ENCODE measurements around the gene TEX11.
"Not testable (repeated sequence)": the region's sequence is repeated elsewhere in the genome, so short reads cannot be mapped to it uniquely, and the experiment has no call there.

TEX11 gene
- 0 reads per million in 2 donors for total RNA-seq

DNA sequence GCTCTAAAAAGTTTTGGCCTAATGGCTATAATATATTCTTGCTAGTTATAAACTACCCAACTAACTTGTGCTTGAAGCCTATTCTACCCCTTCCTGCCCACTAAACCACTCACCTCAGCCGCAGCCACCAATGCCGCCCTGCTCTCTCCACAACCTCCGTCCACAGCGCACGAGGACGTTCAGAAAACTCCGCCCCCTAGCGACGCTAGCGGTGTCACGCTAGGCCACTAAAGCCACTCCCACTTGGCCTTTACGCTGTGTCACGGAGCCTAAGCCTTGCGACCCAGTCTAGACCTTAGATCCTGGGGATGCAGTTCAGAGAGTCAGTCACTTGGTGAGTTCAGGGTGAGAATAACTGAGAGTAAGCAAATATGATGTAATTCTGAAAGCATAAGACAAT lies at the start of gene TEX11:
TEX11 (minus strand) TSS at position 171 of the 400 bp plus-strand sequence. CDS start 922 bp downstream, outside the sequence.
- no peak for DNase-seq

DNA sequence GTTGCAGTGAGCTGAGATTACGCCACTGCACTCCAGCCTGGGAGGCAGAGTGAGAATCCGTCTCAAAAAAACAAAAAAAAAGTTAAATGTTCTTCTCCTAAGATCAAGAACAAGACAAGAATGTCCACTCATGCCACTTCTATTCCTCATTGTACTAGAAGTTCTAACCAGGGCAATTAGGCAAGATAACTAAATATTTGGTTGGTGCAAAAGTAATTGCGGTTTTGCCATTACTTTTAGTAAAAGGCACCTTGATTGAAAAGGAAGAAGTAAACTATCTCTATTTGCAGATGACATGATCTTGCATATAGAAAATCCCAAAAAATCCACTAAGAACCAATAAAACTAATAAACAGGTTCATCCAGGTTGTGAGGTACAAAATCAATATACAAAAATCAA lies 46.4 kb upstream of the TEX11 start:
- DNase-seq, result no peak

DNA sequence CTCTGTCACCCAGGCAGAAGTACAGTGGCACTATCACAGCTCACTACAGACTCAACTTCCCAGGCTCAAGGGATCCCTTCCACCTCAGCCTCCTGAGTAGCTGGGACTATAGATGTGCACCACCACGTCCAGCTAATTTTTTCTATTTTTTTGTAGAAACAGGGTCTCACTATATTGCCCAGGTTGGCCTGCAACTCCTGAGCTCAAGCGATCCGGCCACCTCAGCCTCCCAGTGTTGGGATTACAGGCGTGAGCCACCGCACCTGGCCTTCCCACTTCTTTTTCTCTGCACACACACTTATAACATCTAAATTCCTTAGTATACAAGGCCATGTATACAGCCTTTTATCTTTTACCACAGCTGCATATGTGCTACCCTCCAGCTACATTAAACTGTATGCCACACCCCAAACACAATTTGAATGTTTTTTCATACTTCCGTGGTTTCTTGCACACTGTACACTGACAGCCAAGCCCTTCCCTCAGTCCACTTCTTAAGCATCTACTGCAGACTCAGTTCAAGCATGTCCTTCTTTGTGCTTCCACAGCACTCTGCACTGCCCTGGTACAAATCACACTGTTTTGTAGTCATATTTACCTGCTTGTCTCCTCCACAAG lies 15.9 kb upstream of the TEX11 start:
- no peak for DNase-seq

DNA sequence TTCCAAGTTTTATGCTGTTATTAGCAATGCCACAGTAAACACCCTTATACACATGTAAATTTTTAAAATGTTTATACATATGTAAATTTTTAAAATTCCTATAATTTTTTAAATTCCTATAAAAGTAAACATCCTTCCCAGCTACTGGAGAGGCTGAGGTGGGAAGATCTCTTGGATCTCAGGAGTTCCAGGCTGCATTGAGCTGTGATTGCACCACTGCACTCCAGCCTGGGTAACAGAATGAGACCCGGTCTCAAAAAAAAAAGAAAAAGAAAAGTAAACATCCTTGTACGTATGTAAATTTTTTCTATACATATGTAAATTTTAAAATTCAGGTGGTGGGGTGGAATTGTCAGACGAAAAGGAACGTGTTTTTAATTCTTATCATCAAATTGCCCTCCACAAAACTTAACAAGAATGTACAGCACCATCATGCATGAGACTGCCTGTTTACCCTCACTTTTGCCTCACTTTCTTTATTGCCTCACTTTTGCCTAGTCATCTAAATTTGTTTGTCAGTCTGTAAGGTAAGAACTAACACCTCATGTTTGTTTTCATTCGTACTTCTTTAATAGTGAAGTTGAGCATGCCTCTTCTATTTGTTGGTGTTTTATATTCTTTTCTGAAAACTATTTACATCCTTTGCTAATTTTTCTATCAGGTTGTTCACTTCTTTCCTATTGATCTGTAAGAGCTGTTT lies 14.4 kb upstream of the TEX11 start:
- DNase-seq, result no peak

DNA sequence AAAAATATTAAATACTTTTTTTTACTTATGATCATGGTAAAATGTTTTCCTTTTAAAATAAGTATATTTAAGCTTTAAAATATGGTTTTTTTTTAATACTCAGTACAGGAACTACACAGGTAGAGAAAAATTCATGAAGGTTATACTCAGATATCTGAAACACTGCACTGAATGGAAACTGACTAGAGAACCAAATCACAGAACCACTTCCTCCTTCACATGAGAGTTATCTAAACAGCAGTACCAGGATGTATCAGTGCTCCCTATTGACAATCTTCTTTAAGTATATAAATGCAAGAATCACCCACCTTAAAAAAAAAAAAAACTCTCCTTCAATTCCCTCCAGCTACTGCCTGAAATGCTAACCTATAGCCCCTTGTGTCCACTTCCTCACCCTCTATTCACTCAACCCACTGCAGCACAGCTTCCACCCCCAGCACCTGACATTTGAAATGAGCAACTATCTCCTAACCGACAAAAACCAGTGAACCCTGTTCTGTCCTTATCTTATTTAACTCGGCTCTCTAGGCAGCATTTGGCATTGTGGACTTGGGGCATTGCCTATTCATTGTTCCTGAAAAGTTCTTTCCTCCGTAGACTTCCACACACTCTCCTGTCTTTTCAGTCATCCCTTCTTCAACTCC lies 13.3 kb upstream of the TEX11 start:
- DNase-seq, result no peak

DNA sequence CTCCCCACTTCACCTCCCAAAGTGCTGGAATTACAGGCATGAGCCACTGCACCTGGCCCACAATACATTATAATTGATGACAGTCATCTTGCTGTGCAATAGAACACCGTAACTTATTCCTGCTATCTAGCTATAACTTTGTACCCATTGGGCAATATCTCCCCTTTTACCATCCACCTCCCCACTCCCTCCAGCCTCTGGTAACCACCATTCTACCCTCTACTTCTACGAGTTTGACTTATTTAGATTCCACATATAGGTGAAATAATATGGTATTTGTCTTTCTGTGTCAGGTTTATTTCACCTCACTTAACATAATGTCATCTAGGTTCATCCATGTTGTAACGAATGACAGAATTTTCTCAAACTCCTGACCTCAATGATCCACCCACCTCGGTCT lies 8.2 kb upstream of the TEX11 start:
- DNase-seq, result no peak

DNA sequence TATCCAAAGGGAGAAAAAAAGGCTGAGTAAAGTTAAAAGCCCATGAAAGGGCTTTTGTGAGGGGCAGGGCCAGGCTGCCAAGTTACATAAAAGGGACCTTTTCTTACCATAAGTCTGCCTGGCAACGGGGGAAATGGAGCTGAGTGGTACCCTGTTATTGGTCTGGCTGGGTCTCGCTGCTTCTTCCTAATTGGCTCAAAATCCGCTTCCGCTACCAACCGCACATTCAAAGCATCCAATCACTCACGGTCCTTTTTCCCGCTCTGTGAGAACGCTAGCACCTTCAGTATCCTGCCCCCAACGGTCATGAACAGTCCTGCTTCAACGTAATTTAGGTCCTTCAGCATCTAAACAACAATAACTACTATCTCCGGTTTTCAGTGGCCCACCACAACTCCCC lies 611 bp downstream of the TEX11 start:
- DNase-seq, result no peak

DNA sequence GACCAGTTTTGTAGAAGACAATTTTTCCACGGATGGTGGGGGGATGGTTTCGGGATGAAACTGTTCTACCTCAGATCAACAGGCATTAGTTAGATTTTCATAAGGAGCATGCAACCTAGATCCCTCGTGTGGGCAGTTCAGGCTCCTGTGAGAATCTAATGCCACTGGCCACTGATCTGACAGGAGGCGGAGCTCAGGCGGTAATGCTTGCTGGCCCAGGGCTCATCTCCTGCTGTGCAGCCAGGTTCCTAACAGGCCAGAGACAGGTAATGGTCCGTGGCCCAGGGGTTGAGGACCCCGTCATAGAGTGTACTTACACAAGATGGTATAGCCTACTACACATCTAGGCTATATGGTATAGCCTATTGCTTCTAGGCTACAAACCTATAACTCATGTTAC lies 7.0 kb downstream of the TEX11 start:
- no peak for DNase-seq

DNA sequence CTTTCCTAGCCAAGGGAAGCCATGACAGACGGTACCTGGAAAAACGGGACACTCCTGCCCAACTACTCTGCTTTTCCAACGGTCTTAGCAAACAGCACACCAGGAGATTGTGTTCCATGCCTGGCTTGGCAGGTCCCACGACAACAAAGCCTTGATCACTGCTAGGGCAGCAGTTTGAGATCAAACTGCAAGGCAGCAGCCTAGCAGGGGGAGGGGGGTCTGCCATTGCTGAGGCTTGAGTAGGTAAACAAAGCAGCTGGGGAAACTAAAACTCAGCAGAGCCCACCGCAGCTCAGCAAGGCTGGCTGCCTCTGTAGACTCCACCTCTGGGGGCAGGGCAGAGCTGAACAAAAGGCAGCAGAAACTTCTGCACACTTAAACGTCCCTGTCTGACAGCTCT lies 18.1 kb downstream of the TEX11 start:
- not testable (repeated sequence) for DNase-seq

DNA sequence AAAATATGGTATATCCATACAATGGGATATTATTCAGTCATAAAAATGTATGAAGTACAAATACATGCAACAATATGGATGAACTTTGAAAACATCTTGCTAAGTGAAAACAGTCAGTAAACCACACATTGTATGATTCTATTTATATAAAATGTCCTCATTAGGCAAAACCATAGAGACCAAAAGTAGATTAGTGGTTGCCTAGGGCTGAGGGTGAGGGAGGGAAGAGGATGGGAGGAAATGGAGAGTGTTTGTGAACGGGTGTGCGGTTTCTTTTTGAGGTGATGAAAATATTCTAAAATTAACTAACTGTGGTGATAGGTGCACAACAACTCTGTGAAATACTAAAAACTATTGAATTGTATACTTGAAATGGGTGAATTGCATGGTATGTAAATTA lies 29.6 kb downstream of the TEX11 start:
- no peak for DNase-seq

DNA sequence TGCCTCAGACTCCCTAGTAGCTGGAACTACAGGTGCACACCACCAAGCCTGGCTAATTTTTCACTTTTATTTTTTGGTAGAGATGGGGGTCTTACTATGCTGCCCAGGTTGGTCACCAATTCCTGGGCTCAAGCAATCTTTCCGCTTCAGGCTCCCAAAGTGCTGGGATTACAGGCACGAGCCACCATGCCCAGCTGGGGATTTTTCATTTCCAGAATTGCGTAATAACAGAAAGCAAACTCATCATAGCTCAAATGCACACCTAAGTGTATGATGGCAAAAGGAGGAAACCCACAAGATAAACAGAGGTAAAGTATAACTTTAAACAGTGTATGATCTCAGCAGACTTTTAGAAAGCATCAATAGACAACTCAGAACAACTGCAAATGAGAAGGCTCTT lies 56.2 kb downstream of the TEX11 start:
- no peak for DNase-seq

DNA sequence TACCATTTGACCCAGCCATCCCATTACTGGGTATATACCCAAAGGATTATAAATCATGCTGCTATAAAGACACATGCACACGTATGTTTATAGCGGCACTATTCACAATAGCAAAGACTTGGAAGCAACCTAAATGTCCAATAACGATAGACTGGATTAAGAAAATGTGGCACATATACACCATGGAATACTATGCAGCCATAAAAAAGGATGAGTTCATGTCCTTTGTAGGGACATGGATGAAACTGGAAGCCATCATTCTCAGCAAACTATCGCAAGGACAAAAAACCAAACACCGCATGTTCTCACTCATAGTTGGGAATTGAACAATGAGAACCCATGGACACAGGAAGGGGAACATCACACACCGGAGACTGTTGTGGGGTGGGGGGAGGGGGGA lies 64.4 kb downstream of the TEX11 start:
- not testable (repeated sequence) for DNase-seq

DNA sequence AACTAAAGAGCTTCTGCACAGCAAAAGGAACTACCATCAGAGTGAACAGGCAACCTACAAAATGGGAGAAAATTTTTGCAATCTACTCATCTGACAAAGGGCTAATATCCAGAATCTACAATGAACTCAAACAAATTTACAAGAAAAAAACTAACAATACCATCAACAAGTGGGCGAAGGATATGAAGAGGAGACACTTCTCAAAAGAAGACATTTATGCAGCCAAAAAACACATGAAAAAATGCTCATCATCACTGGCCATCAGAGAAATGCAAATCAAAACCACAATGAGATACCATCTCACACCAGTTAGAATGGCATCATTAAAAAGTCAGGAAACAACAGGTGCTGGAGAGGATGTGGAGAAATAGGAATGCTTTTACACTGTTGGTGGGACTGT lies 64.9 kb downstream of the TEX11 start:
- not testable (repeated sequence) for DNase-seq

DNA sequence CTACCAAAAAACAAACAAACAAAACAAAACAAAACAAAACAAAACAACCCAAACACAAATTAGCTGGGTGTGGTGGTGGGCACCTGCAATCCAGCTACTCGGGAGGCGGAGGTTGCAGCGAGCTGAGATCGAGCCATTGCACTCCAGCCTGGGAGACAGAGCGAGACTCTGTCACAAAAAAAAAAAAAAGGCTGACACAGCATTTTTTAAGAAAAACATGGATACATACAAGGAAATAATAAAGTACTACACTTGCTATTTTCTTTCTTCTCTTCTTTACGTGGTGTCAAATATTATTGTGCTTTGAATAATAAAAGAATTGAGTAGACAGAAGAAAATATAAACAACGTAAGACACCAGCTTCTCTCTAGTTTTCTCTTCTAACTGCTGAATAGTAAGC lies 73.9 kb downstream of the TEX11 start:
- no peak for DNase-seq

DNA sequence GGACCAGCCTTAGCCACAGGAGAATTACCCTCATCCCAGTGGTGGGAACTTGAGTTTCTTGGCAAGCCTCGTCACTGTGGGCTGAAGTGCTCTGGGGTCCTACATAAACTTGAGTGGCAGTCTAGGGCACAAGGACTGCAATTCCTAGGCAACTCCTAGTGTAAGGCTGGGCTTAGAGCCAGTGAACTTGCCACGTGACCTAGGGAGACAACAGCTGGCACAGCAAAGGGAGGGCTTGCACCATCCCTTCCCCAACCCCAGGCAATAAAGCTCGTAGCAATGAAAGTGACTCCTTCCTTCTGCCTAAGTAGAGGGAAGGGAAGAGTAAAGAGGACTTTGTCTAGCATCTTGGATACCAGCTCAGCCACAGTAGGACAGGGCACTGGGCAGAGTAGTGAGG lies 81.8 kb downstream of the TEX11 start:
- DNase-seq, result no peak

DNA sequence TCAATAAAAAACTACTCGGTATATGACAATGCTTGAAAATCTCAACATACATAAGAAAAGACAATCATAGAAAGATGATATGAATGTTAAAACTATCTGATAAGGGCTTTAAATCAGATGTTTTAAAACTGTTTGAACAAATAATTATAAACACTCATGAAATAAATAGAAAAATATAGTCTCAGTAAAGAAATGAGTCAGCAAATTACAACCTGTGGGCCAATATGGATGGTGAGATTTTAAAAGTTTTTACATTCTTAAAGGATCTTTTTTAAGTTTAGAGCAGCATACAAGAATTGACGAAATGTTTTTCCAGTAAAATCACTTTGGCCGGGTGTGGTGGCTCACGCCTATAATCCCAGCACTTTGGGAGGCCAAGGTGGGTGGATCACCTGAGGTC lies 83.1 kb downstream of the TEX11 start:
- DNase-seq, result no peak

DNA sequence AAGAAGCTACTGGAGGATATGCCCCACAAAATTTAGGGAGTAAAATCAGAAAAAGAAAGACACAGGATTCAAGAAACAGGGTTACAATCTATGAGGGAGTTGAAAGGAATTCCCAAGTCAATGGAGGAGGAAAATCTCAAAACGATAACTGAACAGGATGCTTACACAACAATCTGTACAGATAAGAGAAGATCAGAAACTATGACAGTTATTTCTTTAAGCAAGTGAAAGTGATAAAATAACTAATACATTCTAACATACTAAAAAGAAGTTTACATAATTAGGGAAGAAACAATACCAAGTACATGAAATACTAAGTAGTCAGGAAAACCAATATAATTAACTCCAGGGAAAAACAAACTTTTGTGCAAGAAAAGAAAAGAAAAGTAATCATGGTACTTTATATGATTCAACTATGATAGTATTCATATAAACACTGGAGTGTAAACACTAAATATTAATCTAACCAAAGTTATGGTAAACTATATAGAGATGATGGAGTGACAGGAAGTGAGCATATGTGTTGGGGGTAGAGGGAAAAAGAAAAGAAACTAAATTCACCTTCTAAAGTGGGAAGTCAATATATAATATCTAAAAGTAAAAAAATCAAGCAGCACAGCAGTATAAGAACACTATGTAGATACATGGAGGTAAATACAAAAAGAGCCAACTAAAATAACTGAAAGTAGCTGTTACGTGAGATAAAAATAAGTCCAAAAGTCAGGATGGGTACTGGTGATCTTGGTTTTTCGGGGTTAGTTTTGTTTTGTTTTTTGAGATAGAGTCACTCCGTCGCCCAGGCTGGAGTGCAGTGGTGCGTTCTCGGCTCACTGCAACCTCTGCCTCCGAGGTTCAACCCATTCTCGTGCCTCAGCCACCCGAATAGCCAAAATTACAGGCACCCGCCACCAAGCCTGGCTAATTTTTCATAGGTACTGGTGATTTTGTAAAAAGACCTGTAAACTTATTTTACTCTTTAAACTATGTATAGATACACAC lies 99.3 kb downstream of the TEX11 start:
- no peak for DNase-seq

DNA sequence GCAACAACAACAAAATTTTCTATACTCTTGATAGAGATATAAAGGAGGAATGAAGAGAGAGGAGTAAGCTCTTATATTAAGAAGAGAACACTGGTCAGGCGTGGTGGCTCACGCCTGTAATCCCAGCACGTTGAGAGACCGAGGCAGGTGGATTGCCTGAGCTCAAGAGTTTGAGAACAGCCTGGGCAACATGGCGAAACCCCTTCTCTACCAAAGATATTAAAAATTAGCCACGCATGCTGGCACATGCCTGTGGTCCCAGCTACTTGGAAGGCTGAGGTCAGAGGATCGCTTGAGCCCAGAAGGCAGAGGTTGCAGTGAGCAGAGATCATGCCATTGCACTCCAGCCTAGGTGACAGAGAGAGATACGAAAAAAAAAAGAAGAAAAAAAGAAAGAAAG lies 102.4 kb downstream of the TEX11 start:
- no peak for DNase-seq

DNA sequence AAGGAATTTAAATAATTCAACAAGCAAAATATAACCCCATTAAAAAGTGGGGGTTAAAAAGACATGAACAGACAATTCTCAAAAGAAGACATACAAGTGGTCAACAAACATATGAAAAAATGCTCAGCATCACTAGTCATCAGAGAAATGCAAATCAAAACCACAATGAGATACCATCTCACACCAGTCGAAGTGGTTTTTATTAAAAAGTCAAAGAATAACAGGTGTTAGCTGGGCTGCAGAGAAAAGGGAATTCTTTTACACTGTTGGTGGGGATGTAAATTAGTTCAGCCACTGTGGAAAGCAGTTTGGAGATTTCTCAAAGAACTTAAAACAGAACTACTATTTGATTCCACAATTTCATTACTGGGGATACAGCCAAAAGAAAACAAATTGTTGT lies 111.8 kb downstream of the TEX11 start:
- not testable (repeated sequence) for DNase-seq

DNA sequence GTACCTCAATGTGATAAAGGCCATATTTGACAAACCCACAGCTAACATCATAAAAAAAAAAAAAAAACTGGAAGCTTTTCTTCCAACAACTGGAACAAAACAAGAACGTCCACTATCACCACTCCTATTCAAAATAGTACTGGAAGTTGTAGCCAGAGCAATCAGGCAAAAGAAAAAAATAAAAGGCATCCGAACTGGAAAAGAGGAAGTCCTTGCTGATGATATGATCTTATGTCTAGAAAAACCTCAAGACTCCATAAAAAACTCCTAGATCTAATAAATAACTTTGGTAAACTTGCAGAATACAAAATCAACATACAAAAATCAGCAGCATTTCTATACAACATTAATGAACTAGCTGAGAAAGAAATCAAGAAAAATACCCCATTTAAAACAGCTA lies 134.3 kb downstream of the TEX11 start:
- no peak for DNase-seq

DNA sequence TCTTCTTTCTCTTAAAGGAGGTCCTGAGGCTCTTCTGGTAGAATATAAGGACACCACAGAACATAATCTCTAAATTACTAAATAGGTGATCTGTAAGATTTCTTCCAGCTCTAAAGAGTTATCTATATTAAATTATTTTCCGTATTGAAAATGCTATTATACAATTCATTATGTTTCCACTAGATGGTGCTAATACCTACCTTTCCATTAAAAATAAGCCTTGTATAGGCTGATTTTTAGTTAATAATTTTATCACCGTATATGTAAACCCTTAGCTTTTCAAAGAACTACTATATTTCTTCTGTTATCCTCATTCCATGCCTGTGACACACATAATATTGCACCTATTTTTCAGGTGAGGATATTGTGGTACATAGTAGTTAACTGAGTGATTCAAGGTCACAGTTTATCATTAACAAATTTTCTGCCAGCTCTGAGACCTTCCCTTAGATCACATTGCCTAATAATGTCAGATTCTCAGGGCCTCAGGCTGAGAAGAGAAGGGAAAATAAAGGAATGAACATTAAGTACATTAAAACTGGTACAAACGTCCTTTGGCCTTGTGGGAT lies 138.8 kb downstream of the TEX11 start:
- no peak for DNase-seq

DNA sequence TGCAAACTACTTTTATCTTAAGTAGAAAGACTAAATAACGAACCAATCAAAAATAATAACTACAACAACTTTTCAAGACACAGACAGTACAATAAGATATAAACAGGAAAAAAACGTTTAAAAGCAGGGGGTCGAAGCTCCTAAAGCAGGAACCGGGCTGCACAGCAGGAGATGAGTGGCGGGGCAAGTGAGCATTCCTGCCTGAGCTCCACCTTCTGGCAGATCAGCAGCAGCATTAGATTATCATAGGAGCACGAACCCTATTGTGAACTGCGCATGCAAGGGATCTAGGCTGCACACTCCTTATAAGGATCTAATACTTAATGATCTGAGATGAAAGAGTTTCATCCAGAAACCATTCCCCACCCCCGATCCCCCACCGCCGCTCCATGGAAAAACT lies 146.2 kb downstream of the TEX11 start:
- DNase-seq, result no peak

DNA sequence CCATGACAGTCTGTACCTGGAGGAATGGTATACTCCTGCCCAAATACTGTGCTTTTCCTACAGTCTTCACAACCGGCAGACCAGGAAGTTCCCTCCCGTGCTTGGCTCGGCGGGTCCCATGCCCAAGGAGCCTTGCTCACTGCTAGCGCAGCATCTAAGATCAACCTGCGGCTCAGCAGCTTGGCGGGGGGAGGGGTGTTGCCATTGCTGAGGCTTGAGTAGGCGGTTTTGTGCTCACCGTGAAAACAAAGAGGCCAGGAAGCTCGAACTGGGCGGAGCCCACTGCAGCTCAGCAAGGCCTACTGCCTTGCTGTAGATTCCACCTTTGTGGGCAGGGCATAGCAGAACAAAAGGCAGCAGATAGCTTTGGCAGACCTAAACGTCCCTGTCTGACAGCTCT lies 152.7 kb downstream of the TEX11 start:
- DNase-seq, result no peak
